AG09319 (cell line): ENCODE results near the gene TJAP1.

ENCODE experiments used
- DNase-seq: peaks from one replicate; pipeline ENCODE4 v3.0.0-alpha.2; 2010; ENCODE audit warnings: low read depth; ENCODE audit errors: extremely low read depth
- CTCF ChIP-seq: IDR thresholded peaks from 2 replicates; pipeline ENCODE4 v1.5.1; 2011; ENCODE audit warnings: low read depth, mild to moderate bottlenecking, inconsistent platforms, low read length, moderate library complexity

TJAP1 gene

DNA sequence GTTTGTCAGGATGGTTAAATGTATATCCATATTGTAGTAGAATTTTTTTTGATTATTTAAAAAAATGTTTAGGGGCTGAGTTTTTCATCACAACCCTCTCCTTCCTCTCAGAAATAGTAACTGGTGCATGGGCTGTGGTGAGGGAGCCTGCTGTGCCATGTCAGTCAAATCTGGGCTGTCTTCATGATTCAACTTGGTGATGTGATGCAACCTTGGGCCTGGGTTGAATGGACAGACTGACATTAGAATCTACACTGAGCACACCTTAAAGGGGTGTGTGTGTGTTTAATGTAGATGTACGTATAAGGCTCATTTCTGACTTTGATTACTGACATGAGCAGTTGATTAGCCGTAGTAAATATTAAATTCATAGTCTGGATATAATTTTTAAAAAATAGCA is 3.7 kb downstream of the TJAP1 start:
- no peak for TF ChIP-seq CTCF
- DNase-seq, result no peak

DNA sequence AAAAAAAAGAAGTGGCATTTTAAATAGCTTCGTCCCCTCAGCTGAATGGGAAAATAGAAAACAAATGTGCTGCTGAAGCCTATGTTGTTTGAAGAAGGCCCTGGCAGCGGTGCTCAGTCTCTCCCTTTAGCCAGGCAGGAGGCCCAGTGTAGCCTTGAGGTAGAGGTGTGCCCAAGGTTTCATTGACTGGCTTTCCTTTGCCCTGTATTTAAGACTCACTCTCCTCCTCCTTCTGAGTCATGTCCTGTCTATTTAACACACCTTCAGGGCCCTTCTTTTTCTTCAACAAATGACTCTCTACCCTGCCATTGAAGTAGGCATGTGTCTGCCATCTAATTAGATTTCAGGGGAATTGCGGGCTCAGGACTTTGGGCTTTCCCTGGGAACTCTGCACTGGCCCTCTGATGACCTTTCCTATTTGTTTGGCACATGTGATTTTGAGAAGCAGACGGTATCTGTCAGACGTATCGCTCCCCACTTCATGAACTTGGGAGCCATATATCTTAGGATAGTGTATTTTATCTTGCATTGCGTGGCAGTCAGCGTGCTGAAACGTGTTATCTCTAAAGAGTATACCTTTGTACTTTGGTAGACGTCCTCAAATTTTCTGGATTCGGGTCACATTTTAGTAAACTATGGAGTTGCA is 4.3 kb downstream of the TJAP1 start:
- no peak for DNase-seq
- no peak for TF ChIP-seq CTCF

- DNase-seq, result no peak
- no peak for TF ChIP-seq CTCF
Measured at GRCh38 chr6:43488667-43489276, 11.4 kb downstream of the TJAP1 start.

DNA sequence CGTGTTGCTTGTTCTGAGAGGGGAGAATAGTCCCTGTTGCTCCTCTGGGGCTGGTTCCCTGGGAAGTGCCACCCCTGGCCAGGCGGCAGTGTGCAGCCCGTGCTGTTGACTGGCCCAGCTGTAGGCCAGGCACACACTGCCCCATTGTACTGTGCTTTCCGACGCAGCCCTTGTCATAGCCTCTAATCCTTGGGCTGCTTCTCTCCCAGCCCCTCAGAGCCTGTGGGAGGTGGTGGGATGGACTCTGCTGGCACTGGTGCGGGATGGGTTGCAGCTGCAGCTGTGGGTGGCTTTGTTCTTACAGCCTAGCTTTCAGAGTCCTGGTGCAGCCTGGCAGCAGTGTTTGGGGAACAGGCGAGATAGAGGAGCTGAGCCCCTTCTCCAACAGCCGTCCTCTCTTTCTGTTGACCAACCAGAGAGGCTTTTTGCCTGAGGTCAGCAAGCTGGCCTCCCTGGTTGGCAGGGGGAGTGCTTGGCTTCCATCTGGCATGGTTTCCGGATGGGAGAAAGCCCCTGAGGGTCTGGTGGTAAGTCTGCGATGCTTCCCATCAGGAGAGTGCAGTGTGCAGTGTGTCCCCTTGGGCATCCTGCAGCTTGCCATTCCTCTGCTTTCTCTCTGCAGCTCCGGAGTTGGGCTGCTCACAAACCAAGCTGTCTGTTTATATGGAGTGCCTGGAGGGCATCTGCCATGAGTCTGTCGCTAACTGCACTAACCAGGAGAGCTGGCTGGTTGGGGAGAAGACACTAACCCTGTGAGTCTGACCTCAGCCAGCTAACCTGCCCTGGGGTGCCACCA is 12.1 kb downstream of the TJAP1 start:
- no peak for DNase-seq
- no peak for TF ChIP-seq CTCF

DNA sequence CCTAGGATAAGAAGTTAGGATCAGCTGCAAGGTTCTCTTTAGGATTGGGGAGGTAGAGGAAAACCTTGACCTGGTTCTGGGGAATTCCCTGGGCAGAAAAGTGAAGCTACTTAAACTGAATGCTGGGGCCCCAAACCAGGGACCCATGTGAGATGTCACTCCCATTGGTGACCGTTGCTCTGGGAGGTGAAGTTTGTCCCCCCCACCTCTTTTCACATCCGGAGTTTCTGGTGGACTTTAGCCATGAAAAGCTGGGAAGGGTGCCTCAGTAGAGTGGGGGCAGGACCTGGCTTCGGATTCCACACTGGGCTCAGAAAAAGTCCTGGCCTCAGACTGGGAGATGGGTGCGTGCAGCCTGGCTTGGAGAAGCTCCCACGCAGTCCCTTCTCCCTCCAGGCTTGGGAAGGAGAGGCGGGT is 13.2 kb downstream of the TJAP1 start:
- DNase-seq, result no peak
- no peak for TF ChIP-seq CTCF

DNA sequence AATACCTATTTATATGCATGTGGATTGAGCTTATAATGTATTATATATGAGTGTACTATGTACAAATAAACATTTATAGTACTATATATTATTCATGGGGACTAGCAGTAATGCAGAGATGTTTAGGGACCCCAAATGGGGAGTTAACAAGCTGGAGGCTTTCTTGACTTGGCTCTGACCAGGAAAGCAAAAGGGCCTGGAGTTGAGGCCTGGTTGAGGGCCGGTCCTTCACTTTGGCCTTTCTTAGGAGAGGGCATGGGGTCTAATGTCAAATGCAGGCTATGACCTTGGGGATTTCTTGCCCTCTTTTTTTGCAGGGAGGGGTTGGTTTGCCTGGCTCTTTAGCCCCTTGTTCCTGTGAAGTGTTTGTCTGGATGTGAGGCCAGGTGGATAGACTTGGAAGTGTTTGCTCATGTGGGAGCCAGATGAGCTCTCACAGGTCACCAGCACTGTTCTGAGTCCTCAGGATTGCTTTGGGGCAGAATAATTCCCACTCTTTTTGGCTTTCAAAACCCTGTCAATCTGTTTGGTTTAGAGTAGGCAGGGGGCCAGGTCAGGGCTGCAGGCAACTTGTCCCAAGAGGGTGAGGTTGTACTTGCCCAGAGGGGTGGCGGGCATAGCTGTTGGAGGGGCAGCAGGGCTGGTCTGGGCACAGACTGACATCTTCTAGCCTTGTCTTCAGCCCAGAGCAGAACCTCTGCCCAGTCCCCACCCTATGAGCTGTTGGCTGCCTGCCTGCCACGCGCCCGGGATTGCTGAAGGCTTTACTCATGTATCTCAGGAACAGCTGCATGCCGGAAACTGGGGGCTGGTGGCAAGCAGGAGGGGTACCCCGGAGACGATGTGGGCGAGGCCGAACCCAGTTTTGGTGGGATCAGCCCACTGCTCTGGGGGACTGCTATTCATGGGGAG is 14.6 kb downstream of the TJAP1 start:
- TF ChIP-seq CTCF, result no peak
- peak; percentile 49 for DNase-seq
